Liver (tissue), 3 donors: ENCODE results near the gene CEBPG.

Experiments used
- CTCF ChIP-seq: fragments of 150-350 bp; IDR thresholded peaks from 2 replicates; pipeline ENCODE4 v1.5.1; 2017; ENCODE audit warnings: improper control_type of control experiment, low read depth, low read length; ENCODE audit not compliant: missing input control
- GABPA ChIP-seq, 2 donors: IDR thresholded peaks in 1 of 2; conservative IDR thresholded peaks in 1 of 2; 2 replicates each; pipeline ENCODE4 v1.6.1; 2016; ENCODE audit warnings: antibody characterized with exemption in 2 of 2, mild to moderate bottlenecking in 1 of 2, moderate library complexity in 1 of 2
- MAX ChIP-seq: IDR thresholded peaks from 2 replicates; pipeline ENCODE4 v1.6.1; 2016; ENCODE audit warnings: antibody characterized with exemption
- RXRA ChIP-seq, 2 donors: IDR thresholded peaks; 2 replicates each; pipeline ENCODE4 v1.6.1; 2017 to 2018; ENCODE audit warnings: antibody characterized with exemption in 2 of 2, mild to moderate bottlenecking in 1 of 2
- YY1 ChIP-seq: IDR thresholded peaks from 2 replicates; pipeline ENCODE4 v1.6.1; 2016; ENCODE audit warnings: antibody characterized with exemption, mild to moderate bottlenecking
- donor health status: healthy.
- donor health status: healthy.

GRCh38 chr19:33414667-33415605 is 41.4 kb downstream of the CEBPG start:
- TF ChIP-seq CTCF (no peak), MAX (no peak), GABPA (IDR thresholded peaks at IDR 0.05 in 1 of 2, conservative IDR thresholded peaks at IDR 0.05 in 1 of 2) (no peak), YY1 (no peak), RXRA (IDR thresholded peaks at IDR 0.05) (no peak)
